Measurements from ENCODE around the gene FBXO46. TPM values are rescaled to one million over a fixed set of nuclear protein-coding genes. Genes with fewer than 3 reads are reported as not detected.

FBXO46 gene
- total and polyA plus RNA-seq, 2 of the 13 experiments (the other 11 are each of a cell fraction or from before 2014, with no cell fraction given) = 6.2 to 6.4 TPM

DNA sequence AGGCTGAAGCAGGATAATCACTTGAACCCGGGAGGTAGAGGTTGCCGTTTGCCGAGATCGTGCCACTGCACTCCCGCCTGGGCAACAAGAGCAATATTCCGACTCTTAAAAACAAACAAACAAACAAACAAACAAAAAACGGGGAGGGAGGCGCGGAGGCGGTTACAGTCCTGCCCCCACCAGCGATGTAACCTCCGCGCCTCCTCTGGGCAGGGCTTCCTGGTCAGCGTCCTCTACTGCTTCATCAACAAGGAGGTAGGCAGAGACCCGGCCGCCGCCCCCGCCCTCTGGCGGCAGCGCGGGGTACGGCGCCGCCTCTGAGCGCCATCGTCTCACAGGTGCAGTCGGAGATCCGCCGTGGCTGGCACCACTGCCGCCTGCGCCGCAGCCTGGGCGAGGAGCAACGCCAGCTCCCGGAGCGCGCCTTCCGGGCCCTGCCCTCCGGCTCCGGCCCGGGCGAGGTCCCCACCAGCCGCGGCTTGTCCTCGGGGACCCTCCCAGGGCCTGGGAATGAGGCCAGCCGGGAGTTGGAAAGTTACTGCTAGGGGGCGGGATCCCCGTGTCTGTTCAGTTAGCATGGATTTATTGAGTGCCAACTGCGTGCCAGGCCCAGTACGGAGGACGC lies 49.2 kb downstream of the FBXO46 start (continued):
- TF ChIP-seq, protein P1, sequence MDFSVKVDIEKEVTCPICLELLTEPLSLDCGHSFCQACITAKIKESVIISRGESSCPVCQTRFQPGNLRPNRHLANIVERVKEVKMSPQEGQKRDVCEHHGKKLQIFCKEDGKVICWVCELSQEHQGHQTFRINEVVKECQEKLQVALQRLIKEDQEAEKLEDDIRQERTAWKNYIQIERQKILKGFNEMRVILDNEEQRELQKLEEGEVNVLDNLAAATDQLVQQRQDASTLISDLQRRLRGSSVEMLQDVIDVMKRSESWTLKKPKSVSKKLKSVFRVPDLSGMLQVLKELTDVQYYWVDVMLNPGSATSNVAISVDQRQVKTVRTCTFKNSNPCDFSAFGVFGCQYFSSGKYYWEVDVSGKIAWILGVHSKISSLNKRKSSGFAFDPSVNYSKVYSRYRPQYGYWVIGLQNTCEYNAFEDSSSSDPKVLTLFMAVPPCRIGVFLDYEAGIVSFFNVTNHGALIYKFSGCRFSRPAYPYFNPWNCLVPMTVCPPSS (IDR thresholded peaks at IDR 0.05) = no peak
- TF ChIP-seq UBTF (CRISPR knock-in tag; IDR thresholded peaks at IDR 0.05) (peak; percentile 73; the same call in 1 of the 2 replicates), ZIK1 (CRISPR knock-in tag; IDR thresholded peaks at IDR 0.05; ENCODE audit: borderline replicate concordance, low read depth) (no peak), SP4 (CRISPR knock-in tag; IDR thresholded peaks at IDR 0.05) (no peak), SUZ12 (IDR thresholded peaks at IDR 0.05; ENCODE audit: low read depth, low read length) (no peak), ZNF724P (CRISPR knock-in tag; IDR thresholded peaks at IDR 0.05; ENCODE audit: borderline replicate concordance) (peak; percentile 25; the same call in 1 of the 2 replicates), AGO2 (optimal IDR thresholded peaks at IDR 0.05; ENCODE audit: low read depth, low read length) (no peak), RAD21 (CRISPR knock-in tag; IDR thresholded peaks at IDR 0.05) (peak; percentile 87), ZSCAN9 (CRISPR knock-in tag; IDR thresholded peaks at IDR 0.05; ENCODE audit: borderline replicate concordance) (no peak), GRHL1 (CRISPR knock-in tag; conservative IDR thresholded peaks at IDR 0.05) (no peak), HOXA3 (CRISPR knock-in tag; IDR thresholded peaks at IDR 0.05) (peak; percentile 75), PLSCR1 (CRISPR knock-in tag; IDR thresholded peaks at IDR 0.05; ENCODE audit: borderline replicate concordance) (no peak), ZNF703 (CRISPR knock-in tag; IDR thresholded peaks at IDR 0.05; ENCODE audit: borderline replicate concordance) (no peak), TEAD2 (CRISPR knock-in tag; IDR thresholded peaks at IDR 0.05) (no peak), ZBTB44 (CRISPR knock-in tag; IDR thresholded peaks at IDR 0.05) (no peak)
- TF ChIP-seq, protein P2, sequence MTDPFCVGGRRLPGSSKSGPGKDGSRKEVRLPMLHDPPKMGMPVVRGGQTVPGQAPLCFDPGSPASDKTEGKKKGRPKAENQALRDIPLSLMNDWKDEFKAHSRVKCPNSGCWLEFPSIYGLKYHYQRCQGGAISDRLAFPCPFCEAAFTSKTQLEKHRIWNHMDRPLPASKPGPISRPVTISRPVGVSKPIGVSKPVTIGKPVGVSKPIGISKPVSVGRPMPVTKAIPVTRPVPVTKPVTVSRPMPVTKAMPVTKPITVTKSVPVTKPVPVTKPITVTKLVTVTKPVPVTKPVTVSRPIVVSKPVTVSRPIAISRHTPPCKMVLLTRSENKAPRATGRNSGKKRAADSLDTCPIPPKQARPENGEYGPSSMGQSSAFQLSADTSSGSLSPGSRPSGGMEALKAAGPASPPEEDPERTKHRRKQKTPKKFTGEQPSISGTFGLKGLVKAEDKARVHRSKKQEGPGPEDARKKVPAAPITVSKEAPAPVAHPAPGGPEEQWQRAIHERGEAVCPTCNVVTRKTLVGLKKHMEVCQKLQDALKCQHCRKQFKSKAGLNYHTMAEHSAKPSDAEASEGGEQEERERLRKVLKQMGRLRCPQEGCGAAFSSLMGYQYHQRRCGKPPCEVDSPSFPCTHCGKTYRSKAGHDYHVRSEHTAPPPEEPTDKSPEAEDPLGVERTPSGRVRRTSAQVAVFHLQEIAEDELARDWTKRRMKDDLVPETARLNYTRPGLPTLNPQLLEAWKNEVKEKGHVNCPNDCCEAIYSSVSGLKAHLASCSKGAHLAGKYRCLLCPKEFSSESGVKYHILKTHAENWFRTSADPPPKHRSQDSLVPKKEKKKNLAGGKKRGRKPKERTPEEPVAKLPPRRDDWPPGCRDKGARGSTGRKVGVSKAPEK (CRISPR knock-in tag; IDR thresholded peaks at IDR 0.05; ENCODE audit: borderline replicate concordance) = no peak
- TF ChIP-seq, protein P3, sequence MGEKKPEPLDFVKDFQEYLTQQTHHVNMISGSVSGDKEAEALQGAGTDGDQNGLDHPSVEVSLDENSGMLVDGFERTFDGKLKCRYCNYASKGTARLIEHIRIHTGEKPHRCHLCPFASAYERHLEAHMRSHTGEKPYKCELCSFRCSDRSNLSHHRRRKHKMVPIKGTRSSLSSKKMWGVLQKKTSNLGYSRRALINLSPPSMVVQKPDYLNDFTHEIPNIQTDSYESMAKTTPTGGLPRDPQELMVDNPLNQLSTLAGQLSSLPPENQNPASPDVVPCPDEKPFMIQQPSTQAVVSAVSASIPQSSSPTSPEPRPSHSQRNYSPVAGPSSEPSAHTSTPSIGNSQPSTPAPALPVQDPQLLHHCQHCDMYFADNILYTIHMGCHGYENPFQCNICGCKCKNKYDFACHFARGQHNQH (CRISPR knock-in tag; IDR thresholded peaks at IDR 0.05) = peak; percentile 66; the same call in 1 of the 2 replicates
